COLO668 (cell line): ENCODE results near the gene CISH.

ENCODE experiments used
- DNase-seq: peaks from one replicate; lab custom pipeline; 2025; ENCODE audit not compliant: unreplicated experiment; lab: John Stamatoyannopoulos, UW

CISH gene

GRCh38 chr3:50572801-50573371, 38.7 kb downstream of the CISH start:
- no peak for DNase-seq

GRCh38 chr3:50572158-50572557, 39.4 kb downstream of the CISH start:
- peak; percentile 45 for DNase-seq

- no peak for DNase-seq
Measured at GRCh38 chr3:50571486-50571885, 40.1 kb downstream of the CISH start.

GRCh38 chr3:50570508-50571279, 40.9 kb downstream of the CISH start:
- DNase-seq = no peak

GRCh38 chr3:50568947-50569749, 42.4 kb downstream of the CISH start, which contains the start of gene HEMK1:
Gene HEMK1, plus strand, starts transcription at chr3:50569522. Its CDS starts 1,583 bp downstream, at chr3:50571105.
- peak; percentile 91 for DNase-seq

- DNase-seq = peak; percentile 82
Measured at GRCh38 chr3:50567386-50568167, 44.0 kb downstream of the CISH start, which contains the start of gene C3orf18. Gene C3orf18, minus strand, starts transcription at chr3:50567747. Its CDS starts 2,048 bp downstream, at chr3:50565699.

- no peak for DNase-seq
Measured at GRCh38 chr3:50567011-50567385, 44.6 kb downstream of the CISH start.

- no peak for DNase-seq
Measured at GRCh38 chr3:50564321-50564720, 47.3 kb downstream of the CISH start.

- DNase-seq = no peak
Measured at GRCh38 chr3:50563867-50564266, 47.7 kb downstream of the CISH start.

GRCh38 chr3:50562861-50563260, 48.7 kb downstream of the CISH start:
- no peak for DNase-seq

- DNase-seq = no peak
Measured at GRCh38 chr3:50559702-50560101, 51.9 kb downstream of the CISH start.

- DNase-seq = no peak
Measured at GRCh38 chr3:50557915-50558314, 53.7 kb downstream of the CISH start.

- no peak for DNase-seq
Measured at GRCh38 chr3:50557106-50557505, 54.5 kb downstream of the CISH start.
